HCT116 (cell line): ENCODE results near the gene THEMIS2. TPM values are rescaled to one million over a fixed set of nuclear protein-coding genes. Genes with fewer than 3 reads are reported as not detected.

Experiments
- ATAC-seq: fragments of 200-7000 bp; cut with Tn5 transposase; 2 replicates; pipeline ENCODE4 v1.9.1; 2020; ENCODE audit warnings: mild to moderate bottlenecking, moderate library complexity
- BruUV-seq: library from RNA; stranded (reverse); fragments of 400-500 nt; replicated peaks from 2 replicates; lab custom pipeline; 2021; lab: Mats Ljungman, UMichigan
- CTCF ChIA-PET: fragments of 300-600 bp; sonication (Branson Sonifier 250); formaldehyde crosslinking; loops from one replicate; lab custom pipeline; 2021; ENCODE audit warnings: antibody characterized with exemption; lab: Charles Lee
- POLR2A ChIA-PET: fragments of 300-600, 350-600 bp; sonication (Branson Sonifier 250); formaldehyde crosslinking; loops from one replicate; lab custom pipeline; 2021; ENCODE audit warnings: antibody characterized with exemption; lab: Charles Lee
- RAD21 ChIA-PET, 2 experiments: fragments of 300-600 bp; sonication (Branson Sonifier 250); formaldehyde crosslinking; loops; one replicate each; lab custom pipeline; 2023; ENCODE audit warnings: low total read pairs in 2 of 2; ENCODE audit not compliant: uncharacterized antibody in 2 of 2, unreplicated experiment in 2 of 2, low non-redundant PET in 1 of 2; lab: Charles Lee
- DNase-seq: peaks from one replicate; pipeline ENCODE4 v3.0.0-alpha.2; 2010; ENCODE audit warnings: low read depth, low spot score
- H2AFZ ChIP-seq: fragments of 200-600 bp; shearing (Covaris generic), sonication (generic); 2 replicates; pipeline ENCODE4 v1.6.1; 2017; ENCODE audit warnings: low read depth, mixed run types, mixed read lengths, antibody characterized with exemption, low read length; ENCODE audit not compliant: poor library complexity, severe bottlenecking
- H3K27ac ChIP-seq: 2 replicates; pipeline ENCODE4 v1.5.1; 2012; ENCODE audit warnings: low read depth, low read length
- H3K27me3 ChIP-seq: fragments of 200-600 bp; sonication (generic); 2 replicates; pipeline ENCODE4 v1.6.1; 2016; ENCODE audit warnings: mixed run types, low read length, mixed read lengths; ENCODE audit not compliant: insufficient read depth
- H3K36me3 ChIP-seq, 2 experiments: fragments of 200-500 bp in 1 of 2; fragments of 200-600 bp in 1 of 2; sonication (Bioruptor generic) in 1 of 2; sonication (generic) in 1 of 2; 2 replicates each; pipeline versions ENCODE4 v1.5.1 to v1.6.1; 2014 to 2016; ENCODE audit warnings: low read length in 2 of 2, inconsistent platforms in 1 of 2, mixed read lengths in 1 of 2, mixed run types in 1 of 2; ENCODE audit not compliant: insufficient read depth in 2 of 2, control insufficient read depth in 1 of 2
- H3K4me1 ChIP-seq, 2 experiments: fragments of 200-600 bp in 1 of 2; sonication (generic) in 1 of 2; 2 replicates each; pipeline versions ENCODE4 v1.5.1 to v1.6.1; 2012 to 2017; ENCODE audit warnings: low read length in 2 of 2, inconsistent platforms in 1 of 2, mild to moderate bottlenecking in 1 of 2, mixed read lengths in 1 of 2, mixed run types in 1 of 2, moderate library complexity in 1 of 2; ENCODE audit not compliant: insufficient read depth in 2 of 2, control insufficient read depth in 1 of 2
- H3K4me2 ChIP-seq: fragments of 200-600 bp; sonication (generic); 2 replicates; pipeline ENCODE4 v1.6.1; 2017; ENCODE audit warnings: mixed run types, low read length, mixed read lengths
- H3K4me3 ChIP-seq, 2 experiments: fragments of 200-600 bp in 1 of 2; sonication (generic) in 1 of 2; replicated peaks in 1 of 2; 2 replicates each; pipeline ENCODE4 v1.5.1; 2011 to 2016; ENCODE audit warnings: low read length in 2 of 2, control low read depth in 1 of 2, low read depth in 1 of 2, mild to moderate bottlenecking in 1 of 2, mixed read lengths in 1 of 2, mixed run types in 1 of 2
- H3K79me2 ChIP-seq: fragments of 200-600 bp; sonication (generic); 2 replicates; pipeline ENCODE4 v1.6.1; 2017; ENCODE audit warnings: mild to moderate bottlenecking, mixed run types, low read length, moderate library complexity, mixed read lengths; ENCODE audit not compliant: insufficient read depth
- H3K9ac ChIP-seq: fragments of 200-600 bp; sonication (generic); 2 replicates; pipeline ENCODE4 v1.6.1; 2016; ENCODE audit warnings: low read length, mixed read lengths
- H3K9me2 ChIP-seq: fragments of 200-600 bp; sonication (generic), shearing (Covaris generic); 2 replicates; pipeline ENCODE4 v1.6.1; 2017; ENCODE audit warnings: mixed run types, mild to moderate bottlenecking, moderate library complexity; ENCODE audit not compliant: insufficient read depth
- H3K9me3 ChIP-seq, 2 experiments: fragments of 200-500 bp in 1 of 2; fragments of 200-600 bp in 1 of 2; sonication (Bioruptor generic) in 1 of 2; sonication (generic) in 1 of 2; 2 replicates each; pipeline ENCODE4 v1.6.1; 2014 to 2017; ENCODE audit warnings: low read length in 2 of 2, mixed read lengths in 2 of 2, inconsistent platforms in 1 of 2, low read depth in 1 of 2, mild to moderate bottlenecking in 1 of 2, mixed run types in 1 of 2, moderate library complexity in 1 of 2; ENCODE audit not compliant: control insufficient read depth in 1 of 2, insufficient read depth in 1 of 2
- H4K20me1 ChIP-seq: fragments of 200-600 bp; sonication (generic), shearing (Covaris generic); 2 replicates; pipeline ENCODE4 v1.6.1; 2017; ENCODE audit warnings: mixed run types, mild to moderate bottlenecking, moderate library complexity; ENCODE audit not compliant: insufficient read depth
- CEBPB ChIP-seq: IDR thresholded peaks from 2 replicates; pipeline ENCODE4 v1.6.1; 2012; ENCODE audit warnings: low read depth
- EGR1 ChIP-seq: IDR thresholded peaks from 2 replicates; pipeline ENCODE4 v1.6.1; 2012; ENCODE audit warnings: low read depth
- EZH2 ChIP-seq: fragments of 200-600 bp; sonication (generic); IDR thresholded peaks from 2 replicates; pipeline ENCODE4 v1.6.1; 2017; ENCODE audit warnings: antibody characterized with exemption, mixed run types
- POLR2AphosphoS5 ChIP-seq: IDR thresholded peaks from 2 replicates; pipeline ENCODE4 v1.6.1; 2011; ENCODE audit warnings: mild to moderate bottlenecking, low read depth, low read length, moderate library complexity
- RAD21 ChIP-seq: IDR thresholded peaks from 2 replicates; pipeline ENCODE4 v1.6.1; 2012; ENCODE audit warnings: low read depth, mild to moderate bottlenecking
- REST ChIP-seq: IDR thresholded peaks from 2 replicates; pipeline ENCODE4 v1.6.1; 2012; ENCODE audit warnings: low read depth
- SRF ChIP-seq: IDR thresholded peaks from 2 replicates; pipeline ENCODE4 v1.6.1; 2012; ENCODE audit warnings: low read depth
- TCF7L2 ChIP-seq: IDR thresholded peaks from 2 replicates; pipeline ENCODE4 v1.7.0; 2011; ENCODE audit warnings: borderline replicate concordance, inconsistent platforms; ENCODE audit not compliant: insufficient read depth, insufficient read length; ENCODE audit errors: extremely low read depth
- ZBTB33 ChIP-seq: IDR thresholded peaks from 2 replicates; pipeline ENCODE4 v1.6.1; 2011; ENCODE audit warnings: mild to moderate bottlenecking, low read length, moderate library complexity; ENCODE audit not compliant: insufficient replicate concordance; ENCODE audit errors: extremely low read depth
- ZFX ChIP-seq: fragments of 450-650 bp; IDR thresholded peaks from 2 replicates; pipeline ENCODE4 v1.6.1; 2017
- intact Hi-C: fragments of 100-400 bp; cut with micrococcal nuclease; formaldehyde crosslinking; loops from 2 replicates; pipeline ENCODE4 v1.10.0; 2022
- total RNA-seq: library from RNA; stranded (reverse); gene quantifications from one replicate; pipeline ENCODE4 v1.2.1, GENCODE V29; 2021; ENCODE audit not compliant: unreplicated experiment

The THEMIS2 gene
- total RNA-seq, 1 experiment from 2014 or later, result 8.0 TPM

GRCh38 chr1:27887215-27888021 lies 15.1 kb downstream of the THEMIS2 start:
- no TSS peak for BruUV-seq
- TF ChIP-seq EGR1, result no peak
- TF ChIP-seq ZBTB33, result no peak
- TF ChIP-seq, all 23 proteins: peak for 0
- Histone ChIP-seq H3K4me1 (no peaks in the 10 kb centered on the region), H3K9me2 (no peaks in the 10 kb centered on the region), H3K9ac (no peak overlapping the region), H3K27me3 (no peaks in the 10 kb centered on the region), H3K36me3 (peaks cover 11 to 21% of the 10 kb centered on the region in 2 experiments; a peak in 3 of 4 replicates), H3K4me3 (no peak overlapping the region), H3K79me2 (no peaks in the 10 kb centered on the region), H4K20me1 (no peaks in the 10 kb centered on the region), H2AFZ (no peak overlapping the region), H3K9me3 (no peaks in the 10 kb centered on the region), H3K27ac (no peak overlapping the region), H3K4me2 (no peak overlapping the region)
- no peak for ATAC-seq
- intact Hi-C loops, result no loop called here
- ChIA-PET RAD21 (no interaction called here), POLR2A (interaction anchor here (0.7 kb wide), 1 partner anchor 79 kb away, joined by 4 read pairs; no protein-coding TSS in a partner anchor), CTCF (no interaction called here)
- DNase-seq, result no peak

DNA sequence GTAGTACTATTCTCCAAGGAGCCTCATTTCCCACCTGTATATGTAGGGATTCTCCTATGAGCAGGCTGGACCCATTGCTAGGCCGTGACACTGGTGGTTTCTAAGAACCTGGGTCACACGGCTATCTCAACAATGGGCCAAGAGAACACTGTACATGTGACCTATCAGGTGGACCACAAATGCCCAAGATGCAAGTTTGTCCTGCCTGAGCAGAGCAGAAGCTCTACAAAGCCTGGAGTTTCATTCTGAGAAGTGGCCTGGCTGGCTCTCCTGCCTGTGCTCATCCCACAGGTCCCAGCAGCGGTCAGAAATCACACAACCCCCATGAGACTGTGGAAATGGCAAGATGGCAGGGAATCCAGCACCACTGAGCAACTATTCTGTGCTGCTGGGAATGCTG lies 17.2 kb downstream of the THEMIS2 start:
- intact Hi-C loops, result no loop called here
- no peak for ATAC-seq
- Histone ChIP-seq H3K4me3 (no peak overlapping the region), H3K36me3 (peaks cover 30 to 32% of the 10 kb centered on the region in 2 experiments; a peak in 3 of 4 replicates), H3K4me1 (no peaks in the 10 kb centered on the region), H3K27ac (no peak overlapping the region), H3K27me3 (no peaks in the 10 kb centered on the region), H4K20me1 (no peaks in the 10 kb centered on the region), H3K4me2 (no peak overlapping the region), H3K9me3 (no peaks in the 10 kb centered on the region), H3K9me2 (no peaks in the 10 kb centered on the region), H3K79me2 (no peaks in the 10 kb centered on the region), H3K9ac (no peak overlapping the region), H2AFZ (no peak overlapping the region)
- BruUV-seq, result no TSS peak
- DNase-seq, result no peak
- POLR2A ChIA-PET, result no interaction called here
- RAD21 ChIA-PET, result no interaction called here
- CTCF ChIA-PET, result no interaction called here
- TF ChIP-seq CEBPB (no peak), RAD21 (no peak), POLR2AphosphoS5 (no peak), REST (no peak), TCF7L2 (no peak), EZH2 (no peak), ZFX (no peak), ZBTB33 (no peak), SRF (no peak), EGR1 (no peak)
